ENCODE data around the gene NHERF2. TPM values are rescaled to one million over a fixed set of nuclear protein-coding genes. Genes with fewer than 3 reads are reported as not detected.

Gene NHERF2
- total and polyA plus RNA-seq, 5 donors from 2014 or later = 0.09 to 1.5 (median 0.27) TPM

GRCh38 chr16:2040041-2040786 is 13.5 kb downstream of the NHERF2 start:
- DNase-seq = no peak
- no peaks in the 10 kb centered on the region for H3K27me3 Mint-ChIP-seq
- no peaks in the 10 kb centered on the region for H3K4me1 ChIP-seq (ENCODE audit: control insufficient read depth, insufficient read depth, low read length, poor library complexity, severe bottlenecking)
- H3K4me1 Mint-ChIP-seq = no peaks in the 10 kb centered on the region
- no peaks in the 10 kb centered on the region for H3K36me3 Mint-ChIP-seq
- H3K9me3 Mint-ChIP-seq = no peaks in the 10 kb centered on the region
- no peak overlapping the region for H3K4me3 Mint-ChIP-seq
- H3K4me3 ChIP-seq (ENCODE audit: low read depth, low read length) = no peak overlapping the region
- no peaks in the 10 kb centered on the region for H3K36me3 ChIP-seq (ENCODE audit: control insufficient read depth, insufficient read depth, low read length)
- H3K9me3 ChIP-seq (ENCODE audit: control insufficient read depth in 2 of 2, low read length in 2 of 2) = no peaks in the 10 kb centered on the region
- H3K27ac ChIP-seq (ENCODE audit: insufficient read depth, low read length, poor library complexity, severe bottlenecking) = no peak overlapping the region
- no peak overlapping the region for H3K27ac Mint-ChIP-seq
- no peaks in the 10 kb centered on the region for H3K27me3 ChIP-seq (ENCODE audit: control insufficient read depth, insufficient read depth, low read length)
- no peak for ATAC-seq (ENCODE audit: low read depth in 2 of 2)

- Histone ChIP-seq H3K9me3 (ENCODE audit: control insufficient read depth in 2 of 2, low read length in 2 of 2) (no peaks in the 10 kb centered on the region), H3K27me3 (ENCODE audit: control insufficient read depth, insufficient read depth, low read length) (no peaks in the 10 kb centered on the region), H3K4me1 (ENCODE audit: control insufficient read depth, insufficient read depth, low read length, poor library complexity, severe bottlenecking) (no peaks in the 10 kb centered on the region), H3K4me3 (ENCODE audit: low read depth, low read length) (no peak overlapping the region), H3K36me3 (ENCODE audit: control insufficient read depth, insufficient read depth, low read length) (no peaks in the 10 kb centered on the region), H3K27ac (ENCODE audit: insufficient read depth, low read length, poor library complexity, severe bottlenecking) (no peak overlapping the region)
- H3K27me3 Mint-ChIP-seq = no peaks in the 10 kb centered on the region
- H3K9me3 Mint-ChIP-seq = no peaks in the 10 kb centered on the region
- ATAC-seq (ENCODE audit: low read depth in 2 of 2) (no peak), DNase-seq (no peak)
- peaks cover 0 to 2% (median 0%) of the 10 kb centered on the region in 4 donors for H3K4me1 Mint-ChIP-seq
- H3K4me3 Mint-ChIP-seq = no peak overlapping the region
- no peak overlapping the region for H3K27ac Mint-ChIP-seq
- H3K36me3 Mint-ChIP-seq = no peaks in the 10 kb centered on the region
Measured at GRCh38 chr16:2040787-2041522, 14.3 kb downstream of the NHERF2 start.

- Mint-ChIP-seq H3K4me1 (peaks cover 0 to 9% (median 4%) of the 10 kb centered on the region in 4 donors), H3K4me3 (no peak overlapping the region), H3K36me3 (no peaks in the 10 kb centered on the region), H3K9me3 (no peaks in the 10 kb centered on the region), H3K27me3 (no peaks in the 10 kb centered on the region), H3K27ac (no peak overlapping the region)
- no peak for ATAC-seq (ENCODE audit: low read depth in 2 of 2)
- Histone ChIP-seq H3K9me3 (ENCODE audit: control insufficient read depth in 2 of 2, low read length in 2 of 2) (no peaks in the 10 kb centered on the region), H3K4me3 (ENCODE audit: low read depth, low read length) (no peak overlapping the region), H3K27ac (ENCODE audit: insufficient read depth, low read length, poor library complexity, severe bottlenecking) (no peak overlapping the region), H3K4me1 (ENCODE audit: control insufficient read depth, insufficient read depth, low read length, poor library complexity, severe bottlenecking) (peaks cover 8% of the 10 kb centered on the region), H3K27me3 (ENCODE audit: control insufficient read depth, insufficient read depth, low read length) (no peaks in the 10 kb centered on the region), H3K36me3 (ENCODE audit: control insufficient read depth, insufficient read depth, low read length) (no peaks in the 10 kb centered on the region)
- DNase-seq = no peak
Measured at GRCh38 chr16:2042171-2042985, 15.7 kb downstream of the NHERF2 start.

- Histone ChIP-seq H3K4me3 (ENCODE audit: low read depth, low read length) (no peak overlapping the region), H3K27ac (ENCODE audit: insufficient read depth, low read length, poor library complexity, severe bottlenecking) (no peak overlapping the region), H3K4me1 (ENCODE audit: control insufficient read depth, insufficient read depth, low read length, poor library complexity, severe bottlenecking) (peaks cover 10% of the 10 kb centered on the region), H3K27me3 (ENCODE audit: control insufficient read depth, insufficient read depth, low read length) (no peaks in the 10 kb centered on the region), H3K36me3 (ENCODE audit: control insufficient read depth, insufficient read depth, low read length) (no peaks in the 10 kb centered on the region), H3K9me3 (ENCODE audit: control insufficient read depth in 2 of 2, low read length in 2 of 2) (no peaks in the 10 kb centered on the region)
- Mint-ChIP-seq H3K27me3 (no peaks in the 10 kb centered on the region), H3K4me3 (no peak overlapping the region), H3K36me3 (no peaks in the 10 kb centered on the region), H3K4me1 (peaks cover 0 to 10% (median 4%) of the 10 kb centered on the region in 4 donors), H3K9me3 (no peaks in the 10 kb centered on the region), H3K27ac (no peak overlapping the region)
- ATAC-seq (ENCODE audit: low read depth in 2 of 2) (no peak), DNase-seq (no peak)
Measured at GRCh38 chr16:2042986-2043666, 16.4 kb downstream of the NHERF2 start.

GRCh38 chr16:2043667-2044451 is 17.2 kb downstream of the NHERF2 start:
- peaks cover 4 to 18% (median 5%) of the 10 kb centered on the region in 4 donors for H3K4me1 Mint-ChIP-seq
- Histone ChIP-seq H3K4me1 (ENCODE audit: control insufficient read depth, insufficient read depth, low read length, poor library complexity, severe bottlenecking) (peaks cover 17% of the 10 kb centered on the region), H3K4me3 (ENCODE audit: low read depth, low read length) (no peak overlapping the region), H3K27ac (ENCODE audit: insufficient read depth, low read length, poor library complexity, severe bottlenecking) (no peak overlapping the region), H3K9me3 (ENCODE audit: control insufficient read depth in 2 of 2, low read length in 2 of 2) (no peaks in the 10 kb centered on the region), H3K36me3 (ENCODE audit: control insufficient read depth, insufficient read depth, low read length) (no peaks in the 10 kb centered on the region), H3K27me3 (ENCODE audit: control insufficient read depth, insufficient read depth, low read length) (no peaks in the 10 kb centered on the region)
- no peaks in the 10 kb centered on the region for H3K27me3 Mint-ChIP-seq
- H3K4me3 Mint-ChIP-seq = no peak overlapping the region
- DNase-seq (no peak), ATAC-seq (ENCODE audit: low read depth in 2 of 2) (no peak)
- no peaks in the 10 kb centered on the region for H3K9me3 Mint-ChIP-seq
- no peak overlapping the region for H3K27ac Mint-ChIP-seq
- no peaks in the 10 kb centered on the region for H3K36me3 Mint-ChIP-seq

DNA sequence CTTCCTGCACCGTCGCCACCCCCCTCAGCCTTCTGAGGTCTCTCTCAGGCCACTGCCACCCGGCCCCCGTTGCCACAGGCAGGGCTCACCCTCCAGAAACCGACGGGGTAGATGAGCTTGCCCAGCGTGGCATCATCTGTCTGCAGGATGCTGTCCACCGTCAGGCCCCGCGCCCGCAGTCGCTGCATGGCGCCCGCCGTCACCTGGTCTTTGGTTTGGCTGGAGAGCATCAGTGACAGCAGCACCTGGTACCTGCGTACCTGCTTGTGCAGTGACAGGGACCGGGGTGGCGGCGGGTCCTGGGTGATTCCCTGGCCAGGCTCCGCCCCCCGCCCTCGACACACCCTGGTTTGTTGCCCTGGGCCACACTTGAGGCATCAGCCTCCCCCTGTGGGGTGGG is 17.8 kb downstream of the NHERF2 start:
- no peaks in the 10 kb centered on the region for H3K9me3 Mint-ChIP-seq
- H3K4me1 Mint-ChIP-seq = peaks cover 4 to 22% (median 7%) of the 10 kb centered on the region in 4 donors
- no peaks in the 10 kb centered on the region for H3K9me3 ChIP-seq (ENCODE audit: control insufficient read depth in 2 of 2, low read length in 2 of 2)
- H3K36me3 ChIP-seq (ENCODE audit: control insufficient read depth, insufficient read depth, low read length) = no peaks in the 10 kb centered on the region
- H3K27me3 Mint-ChIP-seq = no peaks in the 10 kb centered on the region
- no peak overlapping the region for H3K4me3 ChIP-seq (ENCODE audit: low read depth, low read length)
- no peak for ATAC-seq (ENCODE audit: low read depth in 2 of 2)
- DNase-seq = no peak
- no peak overlapping the region for H3K27ac Mint-ChIP-seq
- H3K4me1 ChIP-seq (ENCODE audit: control insufficient read depth, insufficient read depth, low read length, poor library complexity, severe bottlenecking) = peaks cover 18% of the 10 kb centered on the region
- H3K27me3 ChIP-seq (ENCODE audit: control insufficient read depth, insufficient read depth, low read length) = no peaks in the 10 kb centered on the region
- H3K4me3 Mint-ChIP-seq = peak overlapping the region in 1 of 4 donors; percentile 35
- H3K27ac ChIP-seq (ENCODE audit: insufficient read depth, low read length, poor library complexity, severe bottlenecking) = no peak overlapping the region
- H3K36me3 Mint-ChIP-seq = no peaks in the 10 kb centered on the region

Data from CD4-positive, CD25-positive, alpha-beta regulatory T cell (primary cell).